ENCODE measurements around the gene CYS1. TPM values are rescaled to one million over a fixed set of nuclear protein-coding genes. Genes with fewer than 3 reads are reported as not detected.
"Not testable (repeated sequence)": the region's sequence is repeated elsewhere in the genome, so short reads cannot be mapped to it uniquely, and the experiment has no call there.

The CYS1 gene
- total RNA-seq, 1 donor from 2014 or later = 5.4 TPM

GRCh38 chr2:10097352-10098148, 17.3 kb upstream of the CYS1 start:
- DNase-seq (ENCODE audit: low spot score) = peak; percentile 90
- Mint-ChIP-seq H3K4me1 (ENCODE audit: low read depth) (peaks cover 9% of the 10 kb centered on the region), H3K27me3 (ENCODE audit: low read depth) (no peaks in the 10 kb centered on the region), H3K27ac (ENCODE audit: unreplicated experiment) (no peak overlapping the region), H3K9me3 (ENCODE audit: low read depth) (no peaks in the 10 kb centered on the region), H3K36me3 (ENCODE audit: low read depth) (no peaks in the 10 kb centered on the region), H3K4me3 (ENCODE audit: unreplicated experiment) (no peak overlapping the region)
- TF ChIP-seq, protein P1, sequence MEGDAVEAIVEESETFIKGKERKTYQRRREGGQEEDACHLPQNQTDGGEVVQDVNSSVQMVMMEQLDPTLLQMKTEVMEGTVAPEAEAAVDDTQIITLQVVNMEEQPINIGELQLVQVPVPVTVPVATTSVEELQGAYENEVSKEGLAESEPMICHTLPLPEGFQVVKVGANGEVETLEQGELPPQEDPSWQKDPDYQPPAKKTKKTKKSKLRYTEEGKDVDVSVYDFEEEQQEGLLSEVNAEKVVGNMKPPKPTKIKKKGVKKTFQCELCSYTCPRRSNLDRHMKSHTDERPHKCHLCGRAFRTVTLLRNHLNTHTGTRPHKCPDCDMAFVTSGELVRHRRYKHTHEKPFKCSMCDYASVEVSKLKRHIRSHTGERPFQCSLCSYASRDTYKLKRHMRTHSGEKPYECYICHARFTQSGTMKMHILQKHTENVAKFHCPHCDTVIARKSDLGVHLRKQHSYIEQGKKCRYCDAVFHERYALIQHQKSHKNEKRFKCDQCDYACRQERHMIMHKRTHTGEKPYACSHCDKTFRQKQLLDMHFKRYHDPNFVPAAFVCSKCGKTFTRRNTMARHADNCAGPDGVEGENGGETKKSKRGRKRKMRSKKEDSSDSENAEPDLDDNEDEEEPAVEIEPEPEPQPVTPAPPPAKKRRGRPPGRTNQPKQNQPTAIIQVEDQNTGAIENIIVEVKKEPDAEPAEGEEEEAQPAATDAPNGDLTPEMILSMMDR (IDR thresholded peaks at IDR 0.05) = peak; percentile 90

DNA sequence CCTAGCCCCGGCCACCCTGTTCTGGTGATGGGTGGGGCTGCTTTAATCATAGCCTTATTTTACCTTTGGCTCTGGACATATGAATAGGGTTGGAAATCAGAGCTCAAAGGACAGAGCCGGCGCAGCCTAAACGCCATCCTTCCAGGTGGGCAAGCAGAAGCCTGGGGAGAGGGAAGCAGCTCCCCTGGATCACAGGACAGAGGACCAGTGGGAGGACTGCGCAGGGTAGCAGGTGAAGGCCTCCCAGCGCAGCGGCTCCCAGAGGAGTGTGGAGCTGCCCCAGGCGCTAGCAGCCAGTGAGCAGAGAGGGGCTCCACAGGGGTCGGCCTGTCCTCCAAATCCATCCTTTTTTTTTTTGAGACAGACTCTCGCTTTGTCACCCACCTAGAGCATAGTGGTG, 16.4 kb upstream of the CYS1 start:
- TF ChIP-seq, protein P1 (IDR thresholded peaks at IDR 0.05) = no peak
- Mint-ChIP-seq H3K27me3 (ENCODE audit: low read depth) (no peaks in the 10 kb centered on the region), H3K4me1 (ENCODE audit: low read depth) (peaks cover 9% of the 10 kb centered on the region), H3K36me3 (ENCODE audit: low read depth) (no peaks in the 10 kb centered on the region), H3K4me3 (ENCODE audit: unreplicated experiment) (no peak overlapping the region), H3K27ac (ENCODE audit: unreplicated experiment) (no peak overlapping the region), H3K9me3 (ENCODE audit: low read depth) (peaks cover 3% of the 10 kb centered on the region)
- DNase-seq (ENCODE audit: low spot score) = no peak

DNA sequence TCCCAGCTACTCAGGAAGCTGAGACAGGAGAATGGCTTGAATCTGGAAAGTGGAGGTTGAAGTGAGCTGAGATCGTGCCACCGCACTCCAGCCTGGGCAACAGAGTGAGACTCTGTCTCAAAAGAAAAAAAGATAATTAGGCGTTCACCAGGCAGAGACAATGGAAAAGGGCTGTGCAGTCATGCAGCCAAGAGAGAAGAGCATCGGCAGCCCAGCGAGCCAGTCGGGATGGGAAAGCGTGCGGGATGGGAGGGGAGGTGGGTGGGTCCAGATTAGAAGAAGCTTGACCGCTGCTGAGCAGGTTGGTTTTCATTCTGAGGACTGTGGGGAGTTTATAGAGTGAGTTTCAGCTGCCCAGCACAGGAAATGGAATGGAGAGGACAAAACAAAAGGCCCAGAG, 15.0 kb upstream of the CYS1 start:
- no peak overlapping the region for H3K27ac Mint-ChIP-seq (ENCODE audit: unreplicated experiment)
- H3K4me3 Mint-ChIP-seq (ENCODE audit: unreplicated experiment) = no peak overlapping the region
- no peak for DNase-seq (ENCODE audit: low spot score)
- TF ChIP-seq, protein P1 (IDR thresholded peaks at IDR 0.05) = no peak
- H3K36me3 Mint-ChIP-seq (ENCODE audit: low read depth) = no peaks in the 10 kb centered on the region
- H3K4me1 Mint-ChIP-seq (ENCODE audit: low read depth) = peaks cover 9% of the 10 kb centered on the region
- H3K27me3 Mint-ChIP-seq (ENCODE audit: low read depth) = peaks cover 2% of the 10 kb centered on the region
- peaks cover 3% of the 10 kb centered on the region for H3K9me3 Mint-ChIP-seq (ENCODE audit: low read depth)

- Mint-ChIP-seq H3K27me3 (ENCODE audit: low read depth) (peaks cover 2% of the 10 kb centered on the region), H3K27ac (ENCODE audit: unreplicated experiment) (no peak overlapping the region), H3K4me3 (ENCODE audit: unreplicated experiment) (no peak overlapping the region), H3K36me3 (ENCODE audit: low read depth) (no peaks in the 10 kb centered on the region), H3K9me3 (ENCODE audit: low read depth) (peaks cover 3% of the 10 kb centered on the region), H3K4me1 (ENCODE audit: low read depth) (peaks cover 9% of the 10 kb centered on the region)
- TF ChIP-seq, protein P1 (IDR thresholded peaks at IDR 0.05) = no peak
- DNase-seq (ENCODE audit: low spot score) = no peak
Measured at GRCh38 chr2:10094271-10094814, 14.1 kb upstream of the CYS1 start.

DNA sequence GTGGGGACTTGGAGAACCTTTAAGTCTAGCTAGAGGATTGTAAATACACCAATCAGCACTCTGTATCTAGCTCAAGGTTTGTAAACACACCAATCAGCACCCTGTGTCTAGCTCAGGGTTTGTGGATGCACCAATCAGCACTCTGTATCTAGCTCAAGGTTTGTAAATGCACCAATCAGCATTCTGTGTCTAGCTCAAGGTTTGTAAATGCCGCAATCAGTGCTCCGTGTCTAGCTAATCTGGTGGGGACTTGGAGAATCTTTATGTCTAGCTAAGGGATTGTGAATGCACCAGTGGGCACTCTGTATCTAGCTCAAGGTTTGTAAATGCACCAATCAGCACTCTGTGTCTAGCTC, 11.7 kb upstream of the CYS1 start:
- not testable (repeated sequence) for H3K4me3 Mint-ChIP-seq (ENCODE audit: unreplicated experiment); H3K27me3 Mint-ChIP-seq (ENCODE audit: low read depth); H3K9me3 Mint-ChIP-seq (ENCODE audit: low read depth); H3K4me1 Mint-ChIP-seq (ENCODE audit: low read depth); H3K27ac Mint-ChIP-seq (ENCODE audit: unreplicated experiment); H3K36me3 Mint-ChIP-seq (ENCODE audit: low read depth); DNase-seq (ENCODE audit: low spot score)

Data from chondrocyte (in vitro differentiated cells).